ENCODE results near the gene OSBPL10. TPM values are rescaled to one million over a fixed set of nuclear protein-coding genes. Genes with fewer than 3 reads are reported as not detected.

The OSBPL10 gene
- total RNA-seq, 2 experiments from 2014 or later: 65.7 to 170 TPM

GRCh38 chr3:31932990-31933389 lies 48.1 kb downstream of the OSBPL10 start:
- H3K4me1 ChIP-seq (ENCODE audit: insufficient read depth, low read length, poor library complexity, severe bottlenecking): peaks cover 99% of the 10 kb centered on the region
- TF ChIP-seq EZH2phosphoT487 (IDR thresholded peaks at IDR 0.05; ENCODE audit: borderline replicate concordance, low read depth, low read length) (no peak), CTCF (conservative IDR thresholded peaks at IDR 0.05; ENCODE audit: low read length) (no peak)
- peak; percentile 46 for DNase-seq (ENCODE audit: low spot score)
- intact Hi-C loops (cut with micrococcal nuclease; ENCODE audit: unreplicated experiment): no loop called here
- peak overlapping the region; percentile 75 for H3K4me2 ChIP-seq (ENCODE audit: low read length)
- no peak overlapping the region for H2AFZ ChIP-seq (ENCODE audit: low read length)
- CTCF ChIA-PET (ENCODE audit: unreplicated experiment): interaction anchor here (1.0 to 1.5 kb wide), 2 partner anchors 9 to 27 kb away, joined by 3 to 4 read pairs; no protein-coding TSS in a partner anchor
- peak overlapping the region; percentile 94 for H3K27ac ChIP-seq (ENCODE audit: low read depth, low read length, poor library complexity, severe bottlenecking)
- no peaks in the 10 kb centered on the region for H4K20me1 ChIP-seq (ENCODE audit: insufficient read depth, low read length)
- POLR2A ChIA-PET: interaction anchor here (0.8 to 2.6 kb wide), 14 partner anchors 9 to 57 kb away, joined by 3 to 22 read pairs (median 5); no protein-coding TSS in a partner anchor
- peak overlapping the region; percentile 50 for H3K4me3 ChIP-seq (ENCODE audit: low read depth, low read length, poor library complexity, severe bottlenecking)
- H3K79me2 ChIP-seq (ENCODE audit: insufficient read depth, low read depth, low read length): peaks cover 98% of the 10 kb centered on the region
- no TSS peak for BruUV-seq (replicated peaks)
- H3K36me3 ChIP-seq (ENCODE audit: insufficient read depth, low read length): peaks cover 13% of the 10 kb centered on the region; the same call in 1 of the 2 replicates
- H3K9me2 ChIP-seq (ENCODE audit: insufficient read depth, low read length): no peaks in the 10 kb centered on the region
- H3K9me3 ChIP-seq (ENCODE audit: low read length): no peaks in the 10 kb centered on the region

- H3K4me1 ChIP-seq (ENCODE audit: insufficient read depth, low read length, poor library complexity, severe bottlenecking): peaks cover 99% of the 10 kb centered on the region
- no TSS peak for BruUV-seq (replicated peaks)
- H3K4me2 ChIP-seq (ENCODE audit: low read length): peak overlapping the region; percentile 85
- peak overlapping the region; percentile 55 for H3K4me3 ChIP-seq (ENCODE audit: low read depth, low read length, poor library complexity, severe bottlenecking)
- peaks cover 3% of the 10 kb centered on the region; the same call in 1 of the 2 replicates for H3K36me3 ChIP-seq (ENCODE audit: insufficient read depth, low read length)
- H2AFZ ChIP-seq (ENCODE audit: low read length): no peak overlapping the region
- peak; percentile 86 for DNase-seq (ENCODE audit: low spot score)
- no peaks in the 10 kb centered on the region for H3K9me2 ChIP-seq (ENCODE audit: insufficient read depth, low read length)
- intact Hi-C loops (cut with micrococcal nuclease; ENCODE audit: unreplicated experiment): loop anchor here (1.0 to 5.0 kb wide), 4 partner anchors 15 to 97 kb away; partner anchors contain the start of genes OSBPL10 and ZNF860
- CTCF ChIA-PET (ENCODE audit: unreplicated experiment): no interaction called here
- no peaks in the 10 kb centered on the region for H3K9me3 ChIP-seq (ENCODE audit: low read length)
- POLR2A ChIA-PET: interaction anchor here (0.6 to 7.5 kb wide), 16 partner anchors 10 to 111 kb away, joined by 3 to 141 read pairs (median 6); no protein-coding TSS in a partner anchor
- peak overlapping the region; percentile 94 for H3K27ac ChIP-seq (ENCODE audit: low read depth, low read length, poor library complexity, severe bottlenecking)
- peaks cover 98% of the 10 kb centered on the region for H3K79me2 ChIP-seq (ENCODE audit: insufficient read depth, low read depth, low read length)
- TF ChIP-seq CTCF (conservative IDR thresholded peaks at IDR 0.05; ENCODE audit: low read length): no peak
- TF ChIP-seq EZH2phosphoT487 (IDR thresholded peaks at IDR 0.05; ENCODE audit: borderline replicate concordance, low read depth, low read length): no peak
- H4K20me1 ChIP-seq (ENCODE audit: insufficient read depth, low read length): no peaks in the 10 kb centered on the region
Measured at GRCh38 chr3:31929826-31930502, 51.1 kb downstream of the OSBPL10 start.

GRCh38 chr3:31927811-31928210 lies 53.3 kb downstream of the OSBPL10 start:
- Histone ChIP-seq H2AFZ (ENCODE audit: low read length) (no peak overlapping the region), H3K9me3 (ENCODE audit: low read length) (no peaks in the 10 kb centered on the region), H3K9me2 (ENCODE audit: insufficient read depth, low read length) (no peaks in the 10 kb centered on the region), H3K36me3 (ENCODE audit: insufficient read depth, low read length) (peaks cover 2% of the 10 kb centered on the region; the same call in 1 of the 2 replicates), H3K4me3 (ENCODE audit: low read depth, low read length, poor library complexity, severe bottlenecking) (peak overlapping the region; percentile 51), H4K20me1 (ENCODE audit: insufficient read depth, low read length) (no peaks in the 10 kb centered on the region), H3K27ac (ENCODE audit: low read depth, low read length, poor library complexity, severe bottlenecking) (peak overlapping the region; percentile 94), H3K79me2 (ENCODE audit: insufficient read depth, low read depth, low read length) (peaks cover 98% of the 10 kb centered on the region), H3K4me2 (ENCODE audit: low read length) (peak overlapping the region; percentile 85), H3K4me1 (ENCODE audit: insufficient read depth, low read length, poor library complexity, severe bottlenecking) (peaks cover 99% of the 10 kb centered on the region)
- DNase-seq (ENCODE audit: low spot score): no peak
- intact Hi-C loops (cut with micrococcal nuclease; ENCODE audit: unreplicated experiment): loop anchor here (5.0 kb wide), 1 partner anchor 99 kb away; no protein-coding TSS in a partner anchor
- no peak for TF ChIP-seq CTCF (conservative IDR thresholded peaks at IDR 0.05; ENCODE audit: low read length)
- no peak for TF ChIP-seq EZH2phosphoT487 (IDR thresholded peaks at IDR 0.05; ENCODE audit: borderline replicate concordance, low read depth, low read length)
- ChIA-PET CTCF (ENCODE audit: unreplicated experiment) (no interaction called here), POLR2A (interaction anchor here (0.5 to 7.5 kb wide), 19 partner anchors 10 to 89 kb away, joined by 3 to 141 read pairs (median 5); partner anchors contain the start of genes OSBPL10 and ZNF860)
- BruUV-seq (replicated peaks): TSS peak; percentile 5
